ENCODE results near the gene ZXDC.

The ZXDC gene

GRCh38 chr3:126401611-126402160 lies 74.0 kb downstream of the ZXDC start:
- Histone ChIP-seq H3K4me3 (ENCODE audit: low read depth, low read length) (no peak overlapping the region), H3K4me1 (no peaks in the 10 kb centered on the region), H3K36me3 (no peaks in the 10 kb centered on the region), H3K27me3 (no peaks in the 10 kb centered on the region), H3K9me3 (no peaks in the 10 kb centered on the region)
- DNase-seq = no peak
- TF ChIP-seq, protein P1, sequence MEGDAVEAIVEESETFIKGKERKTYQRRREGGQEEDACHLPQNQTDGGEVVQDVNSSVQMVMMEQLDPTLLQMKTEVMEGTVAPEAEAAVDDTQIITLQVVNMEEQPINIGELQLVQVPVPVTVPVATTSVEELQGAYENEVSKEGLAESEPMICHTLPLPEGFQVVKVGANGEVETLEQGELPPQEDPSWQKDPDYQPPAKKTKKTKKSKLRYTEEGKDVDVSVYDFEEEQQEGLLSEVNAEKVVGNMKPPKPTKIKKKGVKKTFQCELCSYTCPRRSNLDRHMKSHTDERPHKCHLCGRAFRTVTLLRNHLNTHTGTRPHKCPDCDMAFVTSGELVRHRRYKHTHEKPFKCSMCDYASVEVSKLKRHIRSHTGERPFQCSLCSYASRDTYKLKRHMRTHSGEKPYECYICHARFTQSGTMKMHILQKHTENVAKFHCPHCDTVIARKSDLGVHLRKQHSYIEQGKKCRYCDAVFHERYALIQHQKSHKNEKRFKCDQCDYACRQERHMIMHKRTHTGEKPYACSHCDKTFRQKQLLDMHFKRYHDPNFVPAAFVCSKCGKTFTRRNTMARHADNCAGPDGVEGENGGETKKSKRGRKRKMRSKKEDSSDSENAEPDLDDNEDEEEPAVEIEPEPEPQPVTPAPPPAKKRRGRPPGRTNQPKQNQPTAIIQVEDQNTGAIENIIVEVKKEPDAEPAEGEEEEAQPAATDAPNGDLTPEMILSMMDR (IDR thresholded peaks at IDR 0.05; ENCODE audit: low read depth, low read length) = no peak

DNA sequence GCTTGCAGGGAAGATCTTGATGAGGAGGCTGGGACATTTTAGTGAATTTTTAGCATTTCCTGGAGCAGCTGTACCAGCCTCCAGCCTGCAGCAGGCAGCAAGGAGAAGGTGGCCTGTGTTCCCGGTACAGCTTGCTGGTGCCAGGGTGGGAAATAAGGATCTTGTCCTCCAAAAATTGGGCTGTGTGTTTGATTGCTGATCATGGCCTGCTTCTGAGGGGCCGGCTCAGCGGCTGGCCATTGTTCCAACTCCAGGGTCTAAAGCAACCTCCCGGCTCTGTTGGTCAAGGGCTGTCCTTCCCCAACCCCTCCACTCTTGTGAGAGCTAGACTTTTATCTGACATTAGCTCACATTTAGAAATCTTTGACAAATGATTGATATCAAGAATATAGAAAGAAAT lies 75.9 kb downstream of the ZXDC start:
- TF ChIP-seq, protein P1 (IDR thresholded peaks at IDR 0.05; ENCODE audit: low read depth, low read length) = no peak
- H3K4me3 ChIP-seq (ENCODE audit: low read depth, low read length) = no peak overlapping the region
- no peaks in the 10 kb centered on the region for H3K27me3 ChIP-seq
- H3K4me1 ChIP-seq = no peaks in the 10 kb centered on the region
- H3K9me3 ChIP-seq = no peaks in the 10 kb centered on the region
- no peaks in the 10 kb centered on the region for H3K36me3 ChIP-seq
- DNase-seq = no peak

- Histone ChIP-seq H3K9me3 (no peaks in the 10 kb centered on the region), H3K4me3 (ENCODE audit: low read depth, low read length) (no peak overlapping the region), H3K36me3 (no peaks in the 10 kb centered on the region), H3K27me3 (no peaks in the 10 kb centered on the region), H3K4me1 (no peaks in the 10 kb centered on the region)
- DNase-seq = no peak
- TF ChIP-seq, protein P1 (IDR thresholded peaks at IDR 0.05; ENCODE audit: low read depth, low read length) = no peak
These were observed 76.3 kb downstream of the ZXDC start for GRCh38 chr3:126399351-126399735.

- Histone ChIP-seq H3K9me3 (no peaks in the 10 kb centered on the region), H3K4me1 (no peaks in the 10 kb centered on the region), H3K36me3 (no peaks in the 10 kb centered on the region), H3K27me3 (no peaks in the 10 kb centered on the region), H3K4me3 (ENCODE audit: low read depth, low read length) (no peak overlapping the region)
- TF ChIP-seq, protein P1 (IDR thresholded peaks at IDR 0.05; ENCODE audit: low read depth, low read length) = no peak
- DNase-seq = no peak
These were observed 77.0 kb downstream of the ZXDC start for GRCh38 chr3:126398423-126399350.

DNA sequence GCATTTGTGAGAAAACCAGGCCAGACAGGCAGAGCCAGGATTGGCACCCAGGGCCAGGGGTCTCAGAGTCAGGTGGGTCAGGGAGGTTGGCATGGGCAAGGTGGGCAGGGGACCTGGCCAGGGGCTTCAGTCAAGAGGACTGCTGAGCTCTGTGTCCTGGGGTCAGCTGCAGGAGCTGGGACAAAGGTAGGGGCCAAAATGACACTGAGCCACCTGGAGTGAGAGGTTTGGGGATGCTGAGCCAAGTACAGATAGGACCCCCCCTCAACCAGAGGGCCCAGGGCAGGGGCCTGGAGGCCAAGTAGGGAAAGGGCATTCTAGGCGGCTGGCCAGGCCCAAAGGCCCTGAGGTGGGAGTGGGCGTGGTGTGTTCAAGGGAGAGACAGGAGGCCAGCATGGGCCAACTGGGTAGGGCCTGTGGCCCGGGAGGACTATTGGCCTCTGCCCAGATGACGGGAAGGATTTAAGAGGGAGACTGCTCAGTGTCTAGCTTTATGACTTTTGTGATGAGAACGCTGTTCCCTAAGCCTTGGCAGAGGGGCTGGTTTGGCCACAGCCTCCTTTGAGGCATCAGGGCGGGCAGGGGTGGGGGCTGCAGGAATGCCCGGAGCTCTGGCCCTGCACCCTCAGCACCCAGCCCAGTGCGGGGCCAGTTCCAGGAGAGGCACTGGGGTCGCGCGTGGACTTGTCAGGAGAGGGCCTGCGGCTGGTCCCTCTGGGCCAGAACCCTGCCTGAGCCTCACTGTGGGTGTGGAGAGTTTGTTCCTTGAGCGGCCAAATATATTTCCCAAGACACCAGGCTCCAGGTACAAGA lies 77.9 kb downstream of the ZXDC start:
- Histone ChIP-seq H3K4me1 (no peaks in the 10 kb centered on the region), H3K27me3 (no peaks in the 10 kb centered on the region), H3K36me3 (no peaks in the 10 kb centered on the region), H3K4me3 (ENCODE audit: low read depth, low read length) (no peak overlapping the region), H3K9me3 (no peaks in the 10 kb centered on the region)
- TF ChIP-seq, protein P1 (IDR thresholded peaks at IDR 0.05; ENCODE audit: low read depth, low read length) = no peak
- no peak for DNase-seq

All from BE2C (cell line).